Activated CD8-positive, alpha-beta T cell treated with anti-CD3 and anti-CD28 coated beads, Interleukin-2, amount 10 ng/mL, durations not matched to agents 7 days and 5 days (primary cell): ENCODE measurements around the gene BRAT1. TPM values are rescaled to one million over a fixed set of nuclear protein-coding genes. Genes with fewer than 3 reads are reported as not detected.
A peak's percentile ranks its signal among the peaks of the same experiment; 100 is the strongest.

Experiments used
- ATAC-seq: fragments of 150-1000 bp; cut with Tn5 transposase; one replicate; pipeline ENCODE4 v1.10.0; 2021; ENCODE audit warnings: moderate library complexity
- CTCF ChIA-PET: fragments of 350-600 bp; sonication (Branson Sonifier 250); formaldehyde crosslinking; loops from one replicate; lab custom pipeline; 2021; ENCODE audit warnings: antibody characterized with exemption; lab: Charles Lee
- POLR2A ChIA-PET: fragments of 350-600 bp; sonication (Branson Sonifier 250); formaldehyde crosslinking; loops from one replicate; lab custom pipeline; 2021; ENCODE audit warnings: antibody characterized with exemption; lab: Charles Lee
- DNase-seq: peaks from one replicate; pipeline ENCODE4 v3.0.0-alpha.2; 2020
- H3K27ac Mint-ChIP-seq: one replicate; pipeline ENCODE4 v1.8.0; 2021; ENCODE audit warnings: mild to moderate bottlenecking, mixed read lengths
- H3K27me3 Mint-ChIP-seq: one replicate; pipeline ENCODE4 v1.8.0; 2021; ENCODE audit warnings: low read depth, mixed read lengths
- H3K36me3 Mint-ChIP-seq: one replicate; pipeline ENCODE4 v1.8.0; 2021; ENCODE audit warnings: low read depth, mixed read lengths
- H3K4me1 Mint-ChIP-seq: one replicate; pipeline ENCODE4 v1.8.0; 2021; ENCODE audit warnings: low read depth, mixed read lengths
- H3K4me3 Mint-ChIP-seq: one replicate; pipeline ENCODE4 v1.8.0; 2021; ENCODE audit warnings: mild to moderate bottlenecking, mixed read lengths
- H3K9me3 Mint-ChIP-seq: one replicate; pipeline ENCODE4 v1.8.0; 2022; ENCODE audit warnings: mixed read lengths; ENCODE audit not compliant: insufficient read depth
- total RNA-seq, 2 experiments: library from RNA; stranded (reverse); gene quantifications; one replicate each; pipeline ENCODE4 v1.2.3, GENCODE V29; 2021

BRAT1 gene
- total RNA-seq, 2 experiments from 2014 or later: 39.4 to 40.7 TPM

DNA sequence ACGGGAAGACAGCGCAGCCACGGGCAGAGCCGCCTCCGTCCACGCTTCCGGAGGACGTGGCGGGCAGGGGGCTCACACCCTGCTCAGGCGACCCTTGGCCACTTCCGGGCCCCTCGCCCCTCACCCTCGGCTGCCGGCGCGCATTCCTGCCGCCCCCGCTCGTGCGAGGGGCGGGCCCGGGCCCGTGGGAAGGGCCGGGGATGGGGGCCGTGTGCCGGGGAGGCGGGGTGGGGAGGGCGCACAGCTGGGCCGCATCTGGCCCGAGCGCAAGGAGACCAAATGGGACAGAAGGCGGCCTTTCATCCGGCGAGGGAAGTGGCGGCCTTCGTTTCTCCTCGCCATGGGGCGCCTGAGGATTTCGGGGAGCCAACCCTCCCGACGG, 36.6 kb downstream of the BRAT1 start:
- ChIA-PET CTCF (no interaction called here), POLR2A (interaction anchor here (1.0 to 5.1 kb wide), 2 partner anchors 9 to 41 kb away, joined by 3 to 57 read pairs; no protein-coding TSS in a partner anchor)
- peak overlapping the region; percentile 73 for H3K27ac Mint-ChIP-seq
- no peaks in the 10 kb centered on the region for H3K27me3 Mint-ChIP-seq
- H3K4me3 Mint-ChIP-seq: peak overlapping the region; percentile 76
- ATAC-seq: no peak
- H3K36me3 Mint-ChIP-seq: peaks cover 29% of the 10 kb centered on the region
- no peak for DNase-seq
- H3K9me3 Mint-ChIP-seq: no peaks in the 10 kb centered on the region
- peaks cover 25% of the 10 kb centered on the region for H3K4me1 Mint-ChIP-seq

DNA sequence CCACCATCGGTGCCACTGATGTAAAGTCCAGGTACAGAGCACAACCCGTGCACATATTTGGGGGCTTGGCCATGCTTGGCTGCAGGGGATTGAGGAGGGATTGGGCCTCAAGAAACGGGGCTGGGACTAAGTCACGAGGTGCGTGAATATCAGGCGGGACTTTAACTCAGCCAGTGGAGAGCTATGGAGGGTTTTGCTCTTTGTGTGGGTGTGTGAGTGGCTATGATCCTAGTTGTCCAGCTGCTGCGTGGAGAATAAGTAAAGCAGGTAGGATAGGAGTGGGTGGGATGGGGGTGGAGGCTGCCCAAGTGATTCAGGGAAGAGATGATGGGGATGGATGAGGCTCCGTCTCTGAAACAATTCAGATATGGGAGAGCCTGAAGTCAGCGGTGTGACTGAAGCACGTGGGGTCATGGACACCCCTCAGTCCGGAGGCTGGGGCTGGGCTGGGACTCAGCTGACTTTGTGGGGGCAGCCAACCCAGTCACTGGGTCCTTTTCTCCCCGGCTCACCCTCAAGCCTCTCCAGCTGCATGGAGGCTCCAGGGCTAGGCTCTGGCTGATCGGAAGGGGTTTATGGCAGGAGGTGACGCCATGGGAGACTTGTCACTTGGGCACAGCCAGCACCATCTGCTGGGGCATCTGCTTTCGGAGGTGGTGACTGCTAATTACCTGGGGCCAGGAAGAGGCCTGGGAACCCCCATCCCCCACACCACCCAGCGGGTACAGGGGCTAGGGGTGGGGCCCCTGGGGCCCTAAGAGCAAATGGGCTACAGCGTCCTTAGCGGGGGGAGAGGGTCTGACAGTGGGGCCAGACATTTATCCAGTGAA, 37.4 kb downstream of the BRAT1 start:
- Mint-ChIP-seq H3K9me3 (no peaks in the 10 kb centered on the region), H3K27me3 (no peaks in the 10 kb centered on the region), H3K36me3 (peaks cover 24% of the 10 kb centered on the region), H3K27ac (peak overlapping the region; percentile 26), H3K4me1 (peaks cover 26% of the 10 kb centered on the region), H3K4me3 (peak overlapping the region; percentile 63)
- POLR2A ChIA-PET: interaction anchor here (0.9 kb wide), 1 partner anchor 9 kb away, joined by 3 read pairs; no protein-coding TSS in a partner anchor
- DNase-seq (no peak), ATAC-seq (no peak)
- CTCF ChIA-PET: no interaction called here

DNA sequence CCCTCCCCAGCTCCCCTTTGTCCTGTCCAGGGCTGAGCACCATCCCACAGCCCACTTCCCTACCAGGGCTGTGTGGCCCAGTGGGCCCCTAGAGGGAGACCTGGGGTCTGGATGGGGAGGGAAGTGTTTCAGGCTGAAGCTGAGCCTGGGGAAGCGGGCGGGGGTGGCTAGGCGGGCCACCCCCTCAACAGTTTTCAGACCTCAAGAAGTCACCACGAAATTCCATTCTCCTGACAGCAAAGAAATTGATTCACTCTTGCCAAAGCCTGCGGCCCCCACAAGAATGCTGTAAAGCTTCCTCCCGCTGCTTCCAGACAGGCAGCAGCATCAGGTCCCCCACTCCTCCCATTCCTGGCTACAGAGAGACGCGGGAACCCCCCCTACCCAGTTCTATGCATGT, 38.3 kb downstream of the BRAT1 start:
- Mint-ChIP-seq H3K36me3 (peaks cover 16% of the 10 kb centered on the region), H3K9me3 (no peaks in the 10 kb centered on the region), H3K27me3 (no peaks in the 10 kb centered on the region), H3K4me1 (peaks cover 31% of the 10 kb centered on the region), H3K27ac (no peak overlapping the region), H3K4me3 (no peak overlapping the region)
- CTCF ChIA-PET: no interaction called here
- ATAC-seq (no peak), DNase-seq (no peak)
- POLR2A ChIA-PET: interaction anchor here (0.9 kb wide), 1 partner anchor 8 kb away, joined by 3 read pairs; no protein-coding TSS in a partner anchor

DNA sequence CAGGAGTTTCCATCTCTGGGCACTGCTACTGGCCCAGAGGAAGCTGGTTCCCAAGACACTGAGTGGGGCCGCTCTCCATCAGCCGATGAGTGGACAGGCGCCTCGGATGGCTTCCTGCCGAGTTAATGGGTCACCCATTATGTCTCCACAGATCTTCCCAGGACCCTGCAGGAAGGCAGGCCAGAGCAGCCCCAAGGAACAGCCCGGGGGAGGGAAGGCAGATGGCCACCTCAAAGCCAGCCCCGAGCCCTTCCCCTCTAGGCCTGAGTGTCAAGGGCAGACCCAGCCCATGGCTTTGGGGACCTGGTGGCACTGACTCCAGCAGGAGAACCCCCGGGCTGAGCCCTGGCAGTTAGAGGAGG, 39.1 kb downstream of the BRAT1 start:
- H3K27ac Mint-ChIP-seq: no peak overlapping the region
- CTCF ChIA-PET: no interaction called here
- peaks cover 40% of the 10 kb centered on the region for H3K4me1 Mint-ChIP-seq
- DNase-seq (no peak), ATAC-seq (no peak)
- H3K27me3 Mint-ChIP-seq: no peaks in the 10 kb centered on the region
- POLR2A ChIA-PET: no interaction called here
- H3K36me3 Mint-ChIP-seq: peaks cover 8% of the 10 kb centered on the region
- H3K4me3 Mint-ChIP-seq: no peak overlapping the region
- H3K9me3 Mint-ChIP-seq: no peaks in the 10 kb centered on the region

GRCh38 chr7:2515424-2516193, 39.7 kb downstream of the BRAT1 start:
- POLR2A ChIA-PET: no interaction called here
- Mint-ChIP-seq H3K27me3 (no peaks in the 10 kb centered on the region), H3K9me3 (no peaks in the 10 kb centered on the region), H3K27ac (no peak overlapping the region), H3K36me3 (peaks cover 5% of the 10 kb centered on the region), H3K4me1 (peaks cover 45% of the 10 kb centered on the region), H3K4me3 (no peak overlapping the region)
- CTCF ChIA-PET: no interaction called here
- no peak for DNase-seq
- ATAC-seq: no peak

DNA sequence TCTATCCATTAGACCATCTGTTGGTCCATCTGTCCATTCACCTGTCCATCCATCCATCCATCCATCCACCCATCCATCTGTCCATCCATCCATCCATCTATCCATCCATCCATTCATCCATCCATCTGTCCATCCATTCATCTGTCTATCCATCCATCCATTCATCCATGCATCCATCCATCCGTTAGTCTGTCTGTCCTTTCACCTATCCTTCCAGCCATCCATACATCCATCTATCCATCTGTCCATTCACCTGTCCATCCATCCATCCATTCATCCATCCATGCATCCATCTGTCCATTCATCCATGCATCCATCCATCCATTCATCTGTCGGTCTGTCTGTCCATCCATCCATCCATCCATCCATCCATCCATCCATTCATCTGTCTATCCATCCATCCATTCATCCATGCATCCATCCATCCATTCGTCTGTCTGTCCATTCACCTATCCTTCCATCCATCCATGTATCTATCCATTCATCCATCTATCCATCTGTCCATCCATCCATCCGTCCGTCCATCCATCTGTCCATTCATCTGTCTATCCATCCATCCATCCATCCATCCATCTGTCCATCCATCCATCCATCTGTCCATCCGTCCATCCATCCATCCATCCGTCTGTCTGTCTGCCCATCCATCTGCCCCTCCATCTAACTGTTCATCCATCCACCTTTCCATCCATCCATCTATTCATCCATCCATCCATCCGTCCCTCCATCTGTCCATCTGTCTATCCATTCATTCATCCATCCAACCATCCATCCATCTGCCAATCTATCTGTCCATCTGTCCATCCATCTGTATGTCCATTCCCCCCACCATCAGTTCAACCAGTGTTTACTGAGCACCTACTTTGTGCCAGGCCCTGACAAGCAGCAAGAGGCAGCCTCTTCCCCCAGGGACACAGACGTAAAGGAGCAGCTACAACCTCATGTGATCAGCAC, 40.6 kb downstream of the BRAT1 start:
- Mint-ChIP-seq H3K27me3 (no peaks in the 10 kb centered on the region), H3K4me1 (peaks cover 54% of the 10 kb centered on the region), H3K27ac (no peak overlapping the region), H3K36me3 (no peaks in the 10 kb centered on the region), H3K9me3 (no peaks in the 10 kb centered on the region), H3K4me3 (no peak overlapping the region)
- DNase-seq (no peak), ATAC-seq (no peak)
- ChIA-PET POLR2A (no interaction called here), CTCF (no interaction called here)

DNA sequence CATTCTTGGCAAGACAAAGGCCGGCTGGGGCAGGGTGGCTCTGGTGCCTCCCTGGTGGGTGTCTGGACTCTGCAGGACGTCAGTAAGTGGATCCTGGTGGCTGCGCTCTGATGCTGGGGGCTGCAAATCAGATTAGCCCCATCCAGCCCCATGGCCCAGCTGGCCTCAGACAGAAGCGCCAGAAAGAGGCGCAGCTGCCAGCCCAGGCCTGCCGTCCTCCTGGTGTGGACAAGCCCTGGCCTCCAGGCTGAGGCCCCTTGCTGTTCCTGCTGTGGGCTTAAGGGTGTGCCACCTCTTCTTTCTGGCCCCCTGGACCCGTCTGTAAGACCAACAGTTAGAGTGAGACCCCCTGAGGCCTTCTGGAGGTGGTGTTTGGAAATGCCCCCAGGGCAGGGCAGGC, 41.6 kb downstream of the BRAT1 start:
- DNase-seq: no peak
- H3K9me3 Mint-ChIP-seq: no peaks in the 10 kb centered on the region
- CTCF ChIA-PET: no interaction called here
- no peak overlapping the region for H3K27ac Mint-ChIP-seq
- H3K36me3 Mint-ChIP-seq: no peaks in the 10 kb centered on the region
- ATAC-seq: no peak
- H3K4me1 Mint-ChIP-seq: peaks cover 61% of the 10 kb centered on the region
- POLR2A ChIA-PET: no interaction called here
- H3K4me3 Mint-ChIP-seq: no peak overlapping the region
- no peaks in the 10 kb centered on the region for H3K27me3 Mint-ChIP-seq

DNA sequence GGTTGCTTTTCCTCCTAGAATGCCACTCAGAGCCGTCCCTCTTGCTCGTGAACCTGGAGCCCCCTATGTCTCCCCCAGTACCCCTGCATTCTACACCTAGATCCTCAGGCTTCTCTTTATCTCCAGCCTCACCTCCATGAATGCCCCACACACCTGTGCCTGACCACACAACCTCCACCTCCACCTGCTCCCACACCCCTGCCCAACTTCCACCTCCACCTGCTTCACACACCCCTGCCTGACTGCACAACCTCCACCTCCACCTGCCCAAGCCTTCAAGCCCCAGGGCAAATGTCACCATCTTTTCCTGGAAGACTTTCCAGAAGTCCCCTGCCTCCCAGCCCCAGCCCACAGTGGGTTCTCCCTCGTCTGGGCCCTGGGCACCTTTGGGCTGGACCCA, 42.6 kb downstream of the BRAT1 start:
- no peaks in the 10 kb centered on the region for H3K36me3 Mint-ChIP-seq
- peak overlapping the region; percentile 95 for H3K27ac Mint-ChIP-seq
- H3K4me3 Mint-ChIP-seq: peak overlapping the region; percentile 28
- no peak for DNase-seq
- POLR2A ChIA-PET: interaction anchor here (2.5 kb wide), 1 partner anchor 17 kb away, joined by 12 read pairs; no protein-coding TSS in a partner anchor
- no peaks in the 10 kb centered on the region for H3K9me3 Mint-ChIP-seq
- H3K27me3 Mint-ChIP-seq: no peaks in the 10 kb centered on the region
- no peak for ATAC-seq
- CTCF ChIA-PET: no interaction called here
- H3K4me1 Mint-ChIP-seq: peaks cover 63% of the 10 kb centered on the region

- H3K4me3 Mint-ChIP-seq: peak overlapping the region; percentile 75
- no peaks in the 10 kb centered on the region for H3K27me3 Mint-ChIP-seq
- peak overlapping the region; percentile 95 for H3K27ac Mint-ChIP-seq
- ChIA-PET CTCF (no interaction called here), POLR2A (interaction anchor here (1.5 to 4.4 kb wide), 3 partner anchors 9 to 106 kb away, joined by 5 to 57 read pairs (median 12); partner anchors contain the start of gene LFNG)
- H3K36me3 Mint-ChIP-seq: no peaks in the 10 kb centered on the region
- ATAC-seq: no peak
- H3K4me1 Mint-ChIP-seq: peaks cover 63% of the 10 kb centered on the region
- no peak for DNase-seq
- H3K9me3 Mint-ChIP-seq: no peaks in the 10 kb centered on the region
Measured at GRCh38 chr7:2512179-2512661, 43.1 kb downstream of the BRAT1 start.

DNA sequence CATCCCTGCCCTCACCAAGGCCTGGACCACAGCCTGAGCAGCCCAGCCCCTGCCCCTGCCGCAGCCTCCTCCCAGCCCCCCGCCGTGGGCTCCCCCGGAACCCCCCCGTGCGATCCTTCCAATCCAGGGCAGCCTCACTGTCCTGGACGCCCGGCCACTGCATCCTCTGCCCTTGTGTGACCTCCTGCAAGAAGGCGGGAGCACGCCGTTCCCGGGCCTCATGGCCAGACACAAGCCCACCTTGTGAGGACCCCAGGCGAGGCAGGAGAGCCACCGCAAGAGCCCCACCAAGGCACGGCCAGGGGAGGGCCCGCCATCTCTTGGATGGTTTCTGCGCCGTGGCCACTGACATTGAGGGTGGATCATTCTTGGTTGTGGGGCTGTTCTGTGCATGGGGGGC, 43.6 kb downstream of the BRAT1 start:
- Mint-ChIP-seq H3K4me3 (peak overlapping the region; percentile 75), H3K4me1 (peaks cover 62% of the 10 kb centered on the region), H3K36me3 (no peaks in the 10 kb centered on the region), H3K27ac (peak overlapping the region; percentile 95), H3K27me3 (no peaks in the 10 kb centered on the region), H3K9me3 (no peaks in the 10 kb centered on the region)
- DNase-seq (no peak), ATAC-seq (no peak)
- ChIA-PET POLR2A (interaction anchor here (1.1 to 4.4 kb wide), 8 partner anchors 9 to 109 kb away, joined by 3 to 57 read pairs (median 4); partner anchors contain the start of genes CHST12 and LFNG), CTCF (interaction anchor here (0.8 to 1.5 kb wide), 3 partner anchors 11 to 147 kb away, joined by 3 to 7 read pairs (median 3); no protein-coding TSS in a partner anchor)
